ENCODE results near the gene DPP7. TPM values are rescaled to one million over a fixed set of nuclear protein-coding genes. Genes with fewer than 3 reads are reported as not detected.

Gene DPP7
- total RNA-seq, 2 experiments from 2014 or later, result 253 to 257 TPM

GRCh38 chr9:137074657-137075274 is 39.8 kb downstream of the DPP7 start:
- Mint-ChIP-seq H3K27ac (no peak overlapping the region), H3K4me3 (no peak overlapping the region), H3K36me3 (ENCODE audit: low read depth) (peaks cover 2% of the 10 kb centered on the region), H3K27me3 (no peaks in the 10 kb centered on the region), H3K9me3 (no peaks in the 10 kb centered on the region), H3K4me1 (peaks cover 27% of the 10 kb centered on the region)
- ChIA-PET CTCF (interaction anchor here (1.2 to 1.4 kb wide), 2 partner anchors 28 to 40 kb away, joined by 3 to 5 read pairs; no protein-coding TSS in a partner anchor), POLR2A (interaction anchor here (1.7 kb wide), 1 partner anchor 166 kb away, joined by 3 read pairs; the partner anchor contains the start of gene TUBB4B)
- DNase-seq, result no peak

- POLR2A ChIA-PET, result interaction anchor here (5.5 kb wide), 1 partner anchor 11 kb away, joined by 87 read pairs; the partner anchor contains the start of gene MAN1B1
- H3K36me3 Mint-ChIP-seq (ENCODE audit: low read depth), result no peaks in the 10 kb centered on the region
Observed at GRCh38 chr9:137073992-137074399, 40.5 kb downstream of the DPP7 start.

GRCh38 chr9:137071282-137071681 is 43.3 kb downstream of the DPP7 start:
- Mint-ChIP-seq H3K4me3 (peak overlapping the region; percentile 73), H3K4me1 (peaks cover 37% of the 10 kb centered on the region), H3K27ac (peak overlapping the region; percentile 63), H3K27me3 (no peaks in the 10 kb centered on the region), H3K9me3 (no peaks in the 10 kb centered on the region), H3K36me3 (ENCODE audit: low read depth) (peaks cover 4% of the 10 kb centered on the region)
- CTCF ChIA-PET, result interaction anchor here (2.3 to 8.8 kb wide), 4 partner anchors 16 to 42 kb away, joined by 12 to 105 read pairs (median 71); partner anchors contain the start of genes ABCA2, FUT7, MAN1B1 and NPDC1
- POLR2A ChIA-PET, result interaction anchor here (1.0 to 5.5 kb wide), 12 partner anchors 8 to 264 kb away, joined by 3 to 87 read pairs (median 4); partner anchors contain the start of genes ABCA2, MAN1B1, RABL6 and TUBB4B
- DNase-seq, result no peak

More at GRCh38 chr9:137073992-137074399, 40.5 kb downstream of the DPP7 start:
- no peak overlapping the region for H3K27ac Mint-ChIP-seq
- peaks cover 28% of the 10 kb centered on the region for H3K4me1 Mint-ChIP-seq
- H3K4me3 Mint-ChIP-seq, result no peak overlapping the region
- CTCF ChIA-PET, result interaction anchor here (1.2 kb wide), 1 partner anchor 39 kb away, joined by 3 read pairs; no protein-coding TSS in a partner anchor
- no peaks in the 10 kb centered on the region for H3K9me3 Mint-ChIP-seq
- H3K27me3 Mint-ChIP-seq, result no peaks in the 10 kb centered on the region
- no peak for DNase-seq

DNA sequence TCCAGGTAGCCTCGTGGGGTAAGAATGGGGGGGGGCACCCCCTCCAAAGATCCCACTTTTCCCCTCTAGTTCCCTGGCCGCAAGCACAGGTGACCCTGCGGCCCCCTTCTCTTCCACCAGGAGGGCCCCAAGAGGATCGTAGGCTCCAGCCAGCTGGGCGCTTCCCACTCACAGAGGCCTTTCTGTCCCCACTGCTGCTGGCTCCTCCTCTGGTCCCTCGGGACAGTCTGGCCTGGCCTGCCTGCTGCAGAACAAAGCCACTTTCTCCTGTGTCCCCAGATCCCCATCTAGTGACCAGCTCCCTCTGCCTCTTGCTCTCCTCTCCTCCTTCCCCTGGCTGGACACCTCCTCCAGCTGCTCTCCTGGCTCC is 43.6 kb downstream of the DPP7 start:
- ChIA-PET CTCF (interaction anchor here (1.0 to 8.8 kb wide), 10 partner anchors 15 to 283 kb away, joined by 3 to 105 read pairs (median 7); partner anchors contain the start of genes ABCA2, FUT7, MAN1B1 and NPDC1), POLR2A (interaction anchor here (1.0 to 5.5 kb wide), 18 partner anchors 9 to 342 kb away, joined by 3 to 87 read pairs (median 4); partner anchors contain the start of genes ABCA2, MAN1B1, PAXX and RABL6)
- peaks cover 4% of the 10 kb centered on the region for H3K36me3 Mint-ChIP-seq (ENCODE audit: low read depth)
- no peaks in the 10 kb centered on the region for H3K9me3 Mint-ChIP-seq
- H3K4me1 Mint-ChIP-seq, result peaks cover 37% of the 10 kb centered on the region
- no peaks in the 10 kb centered on the region for H3K27me3 Mint-ChIP-seq
- H3K4me3 Mint-ChIP-seq, result peak overlapping the region; percentile 73
- DNase-seq, result no peak
- peak overlapping the region; percentile 63 for H3K27ac Mint-ChIP-seq

- H3K4me1 Mint-ChIP-seq, result peaks cover 37% of the 10 kb centered on the region
- CTCF ChIA-PET, result interaction anchor here (0.7 to 8.8 kb wide), 15 partner anchors 9 to 282 kb away, joined by 3 to 105 read pairs (median 4); partner anchors contain the start of genes ABCA2, FUT7, MAN1B1 and NPDC1
- peaks cover 6% of the 10 kb centered on the region for H3K36me3 Mint-ChIP-seq (ENCODE audit: low read depth)
- H3K9me3 Mint-ChIP-seq, result no peaks in the 10 kb centered on the region
- H3K27ac Mint-ChIP-seq, result peak within 1 kb of the TSS; percentile 63
- no peaks in the 10 kb centered on the region for H3K27me3 Mint-ChIP-seq
- POLR2A ChIA-PET, result interaction anchor here (0.7 to 5.5 kb wide), 21 partner anchors 9 to 342 kb away, joined by 3 to 87 read pairs (median 4); partner anchors contain the start of genes ABCA2, MAN1B1, PAXX and RABL6
- peak; percentile 90 for DNase-seq
- H3K4me3 Mint-ChIP-seq, result peak within 1 kb of the TSS; percentile 73
Observed at GRCh38 chr9:137070201-137070905, 44.2 kb downstream of the DPP7 start, which contains the start of gene SAPCD2. TSS of gene SAPCD2 (minus strand) at chr9:137070557. CDS start at chr9:137070460, 97 bp downstream.

DNA sequence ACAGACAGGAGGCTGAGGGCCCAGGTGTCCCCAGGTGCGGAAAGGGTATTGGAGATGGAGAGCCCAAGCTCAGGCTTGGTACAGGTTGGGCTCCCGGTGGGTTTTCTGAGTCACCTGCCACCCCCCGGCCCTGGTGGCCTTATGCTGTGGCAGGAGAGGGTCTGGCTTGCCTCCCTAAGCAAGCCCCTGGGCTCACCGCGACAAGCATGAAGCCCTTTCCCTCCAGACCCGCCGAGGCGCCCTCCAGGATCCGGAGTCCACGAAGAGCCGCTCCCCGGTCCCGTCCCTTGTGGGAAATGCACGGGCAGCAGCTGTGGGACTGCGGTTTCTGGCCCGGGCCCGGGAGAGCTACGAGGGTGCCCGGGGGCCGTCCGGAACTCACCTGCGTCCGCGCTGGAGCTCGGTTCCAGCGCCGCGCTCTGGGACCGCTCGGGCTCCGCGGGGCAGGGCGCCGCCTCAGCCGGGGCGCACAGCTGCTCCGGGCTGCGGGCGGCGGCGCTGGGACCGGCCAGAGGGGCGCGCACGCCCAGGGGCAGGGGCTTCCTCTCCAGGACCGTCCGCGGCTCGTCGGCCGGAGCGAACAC is 44.9 kb downstream of the DPP7 start:
- DNase-seq, result no peak
- H3K27ac Mint-ChIP-seq, result no peak overlapping the region
- no peaks in the 10 kb centered on the region for H3K27me3 Mint-ChIP-seq
- peak overlapping the region; percentile 67 for H3K4me3 Mint-ChIP-seq
- H3K9me3 Mint-ChIP-seq, result no peaks in the 10 kb centered on the region
- peaks cover 6% of the 10 kb centered on the region for H3K36me3 Mint-ChIP-seq (ENCODE audit: low read depth)
- H3K4me1 Mint-ChIP-seq, result peaks cover 37% of the 10 kb centered on the region
- POLR2A ChIA-PET, result interaction anchor here (0.6 to 5.5 kb wide), 19 partner anchors 9 to 341 kb away, joined by 3 to 87 read pairs (median 5); partner anchors contain the start of genes ABCA2, ANAPC2, MAN1B1 and NELFB
- CTCF ChIA-PET, result interaction anchor here (0.8 to 8.8 kb wide), 15 partner anchors 7 to 281 kb away, joined by 3 to 105 read pairs (median 7); partner anchors contain the start of genes ABCA2, FUT7, MAN1B1 and NPDC1

DNA sequence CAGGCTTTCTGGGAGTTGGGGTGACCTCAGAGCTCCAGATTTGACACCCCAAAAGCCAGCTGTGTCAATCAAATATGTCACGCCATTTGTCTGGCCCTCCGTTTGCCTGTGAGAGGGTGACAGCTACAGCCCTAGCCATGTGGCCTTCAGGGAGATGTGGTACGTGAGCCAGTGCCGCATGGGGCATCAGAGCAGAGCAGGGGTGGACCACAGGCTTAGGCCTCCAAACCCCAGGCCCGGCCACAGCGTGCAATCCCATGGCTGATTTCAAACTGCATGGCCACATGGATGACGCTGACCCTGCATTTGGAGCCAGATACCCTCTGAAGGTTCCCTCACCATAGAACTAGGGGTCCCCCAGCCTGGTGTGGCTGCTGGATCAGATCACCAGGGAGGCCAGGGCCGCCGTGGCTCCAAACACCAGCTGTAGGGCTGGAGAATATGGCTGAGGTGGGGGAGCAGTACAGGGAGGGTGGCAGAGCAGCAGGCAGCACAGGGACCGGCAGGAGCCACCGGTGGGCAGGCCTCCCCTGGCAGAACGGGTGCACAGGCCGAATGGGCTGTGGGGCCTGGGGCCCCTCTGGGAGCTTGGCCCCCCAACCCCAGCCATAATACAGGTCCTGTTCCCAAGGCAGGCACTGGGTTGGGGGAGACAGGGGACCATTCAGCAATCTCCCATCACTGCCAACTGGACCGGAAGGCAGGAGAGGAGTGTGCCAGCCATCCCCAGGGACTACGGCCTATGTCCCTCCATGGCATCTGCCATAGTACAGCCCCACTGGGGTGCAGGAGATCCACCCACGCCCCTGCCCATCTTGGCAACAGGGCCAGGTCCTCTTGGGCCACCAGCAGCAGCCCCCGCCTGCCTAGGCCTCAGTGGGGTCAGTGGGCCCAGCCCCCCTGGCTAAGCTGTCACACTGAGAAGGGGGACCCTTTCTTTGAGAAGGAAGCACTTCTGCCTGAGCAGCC is 45.7 kb downstream of the DPP7 start:
- ChIA-PET POLR2A (interaction anchor here (0.6 to 5.5 kb wide), 18 partner anchors 8 to 186 kb away, joined by 3 to 87 read pairs (median 5); partner anchors contain the start of genes ABCA2, ANAPC2, CLIC3 and MAN1B1), CTCF (interaction anchor here (0.8 to 8.8 kb wide), 34 partner anchors 8 to 483 kb away, joined by 3 to 105 read pairs (median 6); partner anchors contain the start of genes ABCA2, CLIC3, FUT7 and MAN1B1)
- peak overlapping the region; percentile 67 for H3K4me3 Mint-ChIP-seq
- peaks cover 40% of the 10 kb centered on the region for H3K4me1 Mint-ChIP-seq
- no peak overlapping the region for H3K27ac Mint-ChIP-seq
- no peak for DNase-seq
- no peaks in the 10 kb centered on the region for H3K9me3 Mint-ChIP-seq
- no peaks in the 10 kb centered on the region for H3K27me3 Mint-ChIP-seq
- H3K36me3 Mint-ChIP-seq (ENCODE audit: low read depth), result peaks cover 10% of the 10 kb centered on the region

- Mint-ChIP-seq H3K27me3 (no peaks in the 10 kb centered on the region), H3K4me3 (peak overlapping the region; percentile 67), H3K4me1 (peaks cover 35% of the 10 kb centered on the region), H3K36me3 (ENCODE audit: low read depth) (peaks cover 10% of the 10 kb centered on the region), H3K9me3 (no peaks in the 10 kb centered on the region), H3K27ac (peak overlapping the region; percentile 73)
- DNase-seq, result peak; percentile 89
- ChIA-PET POLR2A (interaction anchor here (0.6 to 2.8 kb wide), 13 partner anchors 9 to 173 kb away, joined by 3 to 13 read pairs (median 5); partner anchors contain the start of genes ANAPC2, CLIC3, MAN1B1 and NPDC1), CTCF (interaction anchor here (0.6 to 8.8 kb wide), 36 partner anchors 9 to 560 kb away, joined by 3 to 105 read pairs (median 6); partner anchors contain the start of genes ABCA2, AJM1, CLIC3 and CYSRT1)
Observed at GRCh38 chr9:137067860-137068538, 46.5 kb downstream of the DPP7 start.

GRCh38 chr9:137066096-137066861 is 48.3 kb downstream of the DPP7 start:
- Mint-ChIP-seq H3K27ac (no peak overlapping the region), H3K9me3 (no peaks in the 10 kb centered on the region), H3K27me3 (no peaks in the 10 kb centered on the region), H3K4me1 (peaks cover 30% of the 10 kb centered on the region), H3K36me3 (ENCODE audit: low read depth) (peaks cover 10% of the 10 kb centered on the region), H3K4me3 (no peak overlapping the region)
- CTCF ChIA-PET, result interaction anchor here (0.7 to 8.8 kb wide), 13 partner anchors 11 to 338 kb away, joined by 3 to 105 read pairs (median 10); partner anchors contain the start of genes ABCA2, AJM1, FUT7 and MAN1B1
- POLR2A ChIA-PET, result interaction anchor here (1.3 kb wide), 1 partner anchor 19 kb away, joined by 4 read pairs; no protein-coding TSS in a partner anchor
- no peak for DNase-seq

DNA sequence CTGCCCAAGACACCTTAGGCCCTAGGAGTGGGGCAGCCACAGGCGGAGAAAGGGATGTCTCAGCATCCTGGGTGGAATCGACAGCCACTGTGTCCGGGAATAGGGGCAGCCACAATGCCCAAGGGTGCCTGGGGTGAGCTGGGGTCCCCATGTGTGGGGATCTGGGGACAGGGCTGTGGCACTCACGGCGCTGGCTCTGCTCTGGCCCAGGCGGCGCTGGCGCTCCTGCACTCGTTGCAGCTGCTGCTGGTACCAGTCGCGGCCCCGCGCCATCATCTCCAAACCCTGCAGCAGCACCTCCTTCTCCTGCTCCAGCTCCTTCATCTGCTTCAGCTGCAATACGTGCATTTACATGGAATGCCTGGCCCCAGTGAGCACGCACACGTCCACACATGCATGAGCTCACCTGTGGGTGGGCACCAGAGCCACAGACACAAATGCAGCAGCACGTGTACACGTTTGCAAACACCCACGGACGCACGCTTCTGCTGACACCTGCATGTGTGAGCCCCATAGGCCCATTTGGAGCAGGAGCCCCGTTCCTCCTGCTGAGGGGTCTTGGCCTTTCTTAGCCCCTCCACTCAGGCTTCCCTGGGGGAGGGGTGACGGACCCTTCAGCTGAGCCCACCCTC is 49.1 kb downstream of the DPP7 start:
- ChIA-PET POLR2A (interaction anchor here (1.3 kb wide), 1 partner anchor 19 kb away, joined by 4 read pairs; no protein-coding TSS in a partner anchor), CTCF (interaction anchor here (0.7 to 8.8 kb wide), 6 partner anchors 10 to 117 kb away, joined by 3 to 105 read pairs (median 4); partner anchors contain the start of genes ABCA2, FUT7 and NPDC1)
- no peak for DNase-seq
- no peak overlapping the region for H3K4me3 Mint-ChIP-seq
- no peaks in the 10 kb centered on the region for H3K27me3 Mint-ChIP-seq
- H3K4me1 Mint-ChIP-seq, result peaks cover 21% of the 10 kb centered on the region
- H3K36me3 Mint-ChIP-seq (ENCODE audit: low read depth), result peaks cover 10% of the 10 kb centered on the region
- no peak overlapping the region for H3K27ac Mint-ChIP-seq
- H3K9me3 Mint-ChIP-seq, result no peaks in the 10 kb centered on the region
